Sigmoid colon (tissue), 7 donors: ENCODE measurements around the gene MAP1B. TPM values are rescaled to one million over a fixed set of nuclear protein-coding genes. Genes with fewer than 3 reads are reported as not detected.

Experiments
- DNase-seq: peaks from one replicate; pipeline ENCODE4 v3.0.0-alpha.2; 2019
- H3K27ac ChIP-seq, 4 donors: fragments of 200-600 bp; sonication (generic); one replicate each; pipeline ENCODE4 v1.5.1; 2016 to 2019; ENCODE audit warnings: mild to moderate bottlenecking in 1 of 4
- H3K27me3 ChIP-seq, 3 donors: fragments of 200-600 bp; sonication (generic); one replicate each; pipeline ENCODE4 v1.5.1; 2019; ENCODE audit warnings: mild to moderate bottlenecking in 1 of 3
- H3K36me3 ChIP-seq, 4 donors: fragments of 200-600 bp; sonication (generic); one replicate each; pipeline ENCODE4 v1.5.1; 2016 to 2019
- H3K4me1 ChIP-seq, 4 donors: fragments of 200-600 bp; sonication (generic); one replicate each; pipeline ENCODE4 v1.5.1; 2017 to 2019
- H3K4me3 ChIP-seq, 4 donors: fragments of 200-600 bp; sonication (generic); one replicate each; pipeline ENCODE4 v1.5.1; 2017 to 2019; ENCODE audit warnings: mild to moderate bottlenecking in 2 of 4, moderate library complexity in 1 of 4
- H3K9me3 ChIP-seq, 4 donors: fragments of 200-600 bp in 3 of 4; sonication (generic) in 3 of 4; one replicate each; pipeline versions ENCODE4 v1.5.1 to v1.6.1; 2013 to 2019
- CTCF ChIP-seq, 4 experiments: fragments of 450-650 bp in 3 of 4; fragments of 200-600 bp in 1 of 4; IDR thresholded peaks; one replicate each; pipeline ENCODE4 v1.5.1; 2016 to 2019; ENCODE audit warnings: antibody characterized with exemption in 4 of 4, mild to moderate bottlenecking in 3 of 4, moderate library complexity in 2 of 4
- EP300 ChIP-seq, 4 donors: sonication (generic); formaldehyde crosslinking; IDR thresholded peaks; one replicate each; pipeline ENCODE4 v1.6.1; 2017; ENCODE audit warnings: antibody characterized with exemption in 4 of 4
- POLR2A ChIP-seq, 2 donors: fragments of 450-650 bp; IDR thresholded peaks; one replicate each; pipeline ENCODE4 v1.6.1; 2016; ENCODE audit warnings: antibody characterized with exemption in 2 of 2, mild to moderate bottlenecking in 2 of 2, moderate library complexity in 2 of 2
- POLR2AphosphoS5 ChIP-seq, 4 donors: sonication (generic); formaldehyde crosslinking; IDR thresholded peaks; one replicate each; pipeline ENCODE4 v1.6.1; 2017; ENCODE audit warnings: antibody characterized with exemption in 4 of 4
- WGBS, 2 donors: extraction: QIAGEN DNeasy Blood & Tissue Kit; methylation state at CpG; one replicate each; pipeline ENCODE4 v1.1.7; 2013; 5-methylcytosine and 5-hydroxymethylcytosine counted together
- intact Hi-C: fragments of 100-400 bp; cut with DNase I; formaldehyde crosslinking; loops from one replicate; pipeline ENCODE4 v1.15.1; 2023
- polyA plus RNA-seq, 3 donors: library from polyadenylated mRNA; stranded (reverse); fragments of 200-250 nt; gene quantifications; one replicate each; pipeline ENCODE4 v1.2.3, GENCODE V29; 2013
- total RNA-seq, 4 donors: library from RNA; depleted of rRNA; stranded (reverse); fragments of >200 nt; gene quantifications; one replicate each; pipeline ENCODE4 v1.1.0, GENCODE V29; 2016
- donor health status: healthy with polysubstance abuse.
- donor health status: Bipolar disorder and iron deficiency.
- donor health status: healthy.

Gene MAP1B
- total and polyA plus RNA-seq, 7 donors = 0.69 to 659 (median 98.6) TPM

- DNase-seq = no peak
- H3K27me3 ChIP-seq = no peaks in the 10 kb centered on the region
Measured at GRCh38 chr5:72134226-72134899, 27.1 kb downstream of the MAP1B start.

GRCh38 chr5:72137826-72138409 lies 30.6 kb downstream of the MAP1B start:
- Histone ChIP-seq H3K4me3 (no peak overlapping the region), H3K9me3 (no peaks in the 10 kb centered on the region), H3K36me3 (no peaks in the 10 kb centered on the region), H3K4me1 (peaks cover 0 to 66% (median 44%) of the 10 kb centered on the region in 4 donors), H3K27me3 (no peaks in the 10 kb centered on the region), H3K27ac (peak overlapping the region in 3 of 4 donors; percentile 11 to 79 (median 31))
- intact Hi-C loops = loop anchor here (2.0 kb wide), 1 partner anchor 171 kb away; no protein-coding TSS in a partner anchor
- TF ChIP-seq POLR2AphosphoS5 (IDR thresholded peaks at IDR 0.05) (no peak), POLR2A (IDR thresholded peaks at IDR 0.05) (no peak), EP300 (IDR thresholded peaks at IDR 0.05) (no peak), CTCF (IDR thresholded peaks at IDR 0.05) (peak in 3 of 4 experiments; percentile 14 to 38 (median 36))
- WGBS, 2 donors = 9 to 31% methylated on average over 2 of the region's 2 CpGs
- DNase-seq = no peak

More at GRCh38 chr5:72134226-72134899, 27.1 kb downstream of the MAP1B start:
- H3K27ac ChIP-seq = peak overlapping the region in 3 of 4 donors; percentile 17 to 61 (median 48)
- H3K4me3 ChIP-seq = no peak overlapping the region
- 75 to 78% methylated on average over 7 of the region's 7 CpGs for WGBS, 2 donors
- intact Hi-C loops = no loop called here
- TF ChIP-seq CTCF (IDR thresholded peaks at IDR 0.05) = no peak
- no peak for TF ChIP-seq POLR2AphosphoS5 (IDR thresholded peaks at IDR 0.05)
- TF ChIP-seq EP300 (IDR thresholded peaks at IDR 0.05) = no peak
- no peak for TF ChIP-seq POLR2A (IDR thresholded peaks at IDR 0.05)
- no peaks in the 10 kb centered on the region for H3K36me3 ChIP-seq
- H3K4me1 ChIP-seq = peaks cover 0 to 31% (median 27%) of the 10 kb centered on the region in 4 donors
- H3K9me3 ChIP-seq = no peaks in the 10 kb centered on the region

- Histone ChIP-seq H3K4me1 (peaks cover 0 to 75% (median 49%) of the 10 kb centered on the region in 4 donors), H3K27ac (peak overlapping the region; percentile 28 to 79 (median 48)), H3K4me3 (no peak overlapping the region), H3K9me3 (no peaks in the 10 kb centered on the region), H3K36me3 (no peaks in the 10 kb centered on the region), H3K27me3 (no peaks in the 10 kb centered on the region)
- TF ChIP-seq POLR2A (IDR thresholded peaks at IDR 0.05) (no peak), EP300 (IDR thresholded peaks at IDR 0.05) (no peak), POLR2AphosphoS5 (IDR thresholded peaks at IDR 0.05) (no peak), CTCF (IDR thresholded peaks at IDR 0.05) (no peak)
- no peak for DNase-seq
- 56 to 69% methylated on average over 8 of the region's 8 CpGs for WGBS, 2 donors
- intact Hi-C loops = loop anchor here (2.0 kb wide), 1 partner anchor 170 kb away; no protein-coding TSS in a partner anchor
Measured at GRCh38 chr5:72138943-72139521, 31.8 kb downstream of the MAP1B start.

- WGBS, 2 donors = 82 to 90% methylated on average over 7 of the region's 7 CpGs
Measured at GRCh38 chr5:72140711-72141110, 33.4 kb downstream of the MAP1B start.

More at GRCh38 chr5:72140711-72141110, 33.4 kb downstream of the MAP1B start:
- H3K4me1 ChIP-seq = peaks cover 0 to 82% (median 54%) of the 10 kb centered on the region in 4 donors
- H3K4me3 ChIP-seq = no peak overlapping the region
- TF ChIP-seq EP300 (IDR thresholded peaks at IDR 0.05) (no peak), POLR2A (IDR thresholded peaks at IDR 0.05) (no peak), CTCF (IDR thresholded peaks at IDR 0.05) (no peak), POLR2AphosphoS5 (IDR thresholded peaks at IDR 0.05) (no peak)
- no peaks in the 10 kb centered on the region for H3K36me3 ChIP-seq
- intact Hi-C loops = no loop called here
- H3K27me3 ChIP-seq = no peaks in the 10 kb centered on the region
- DNase-seq = no peak
- H3K9me3 ChIP-seq = no peaks in the 10 kb centered on the region
- peak overlapping the region; percentile 63 to 79 (median 75) for H3K27ac ChIP-seq
